ENCODE measurements around the gene MOXD1. TPM values are rescaled to one million over a fixed set of nuclear protein-coding genes. Genes with fewer than 3 reads are reported as not detected.
"Not testable (repeated sequence)": the region's sequence is repeated elsewhere in the genome, so short reads cannot be mapped to it uniquely, and the experiment has no call there.

Gene MOXD1
- total and polyA plus RNA-seq, 4 donors, result 0.25 to 1.2 (median 1.0) TPM; not detected in 1

GRCh38 chr6:132270726-132271402 is 130.4 kb downstream of the MOXD1 start:
- no peaks in the 10 kb centered on the region for H3K9me3 ChIP-seq (ENCODE audit: control insufficient read depth, low read length)
- no peaks in the 10 kb centered on the region for H3K27me3 ChIP-seq (ENCODE audit: control insufficient read depth in 1 of 2, insufficient read depth in 2 of 2, low read length in 1 of 2)
- H3K36me3 ChIP-seq (ENCODE audit: control insufficient read depth in 1 of 2, insufficient read depth in 2 of 2, low read length in 1 of 2), result no peaks in the 10 kb centered on the region
- peaks cover 0 to 6% of the 10 kb centered on the region in 2 donors for H3K4me1 ChIP-seq (ENCODE audit: control insufficient read depth in 1 of 2, insufficient read depth in 2 of 2, low read length in 2 of 2)
- ATAC-seq (ENCODE audit: low FRiP score), result no peak
- no peak for DNase-seq
- intact Hi-C loops (cut with DNase I), result no loop called here
- H3K27ac ChIP-seq (ENCODE audit: low read depth in 1 of 2, low read length in 2 of 2), result no peak overlapping the region
- H3K4me3 ChIP-seq (ENCODE audit: low read length in 2 of 2), result no peak overlapping the region
- WGBS, 2 donors, result 34 to 37% methylated on average over 4 of the region's 4 CpGs

DNA sequence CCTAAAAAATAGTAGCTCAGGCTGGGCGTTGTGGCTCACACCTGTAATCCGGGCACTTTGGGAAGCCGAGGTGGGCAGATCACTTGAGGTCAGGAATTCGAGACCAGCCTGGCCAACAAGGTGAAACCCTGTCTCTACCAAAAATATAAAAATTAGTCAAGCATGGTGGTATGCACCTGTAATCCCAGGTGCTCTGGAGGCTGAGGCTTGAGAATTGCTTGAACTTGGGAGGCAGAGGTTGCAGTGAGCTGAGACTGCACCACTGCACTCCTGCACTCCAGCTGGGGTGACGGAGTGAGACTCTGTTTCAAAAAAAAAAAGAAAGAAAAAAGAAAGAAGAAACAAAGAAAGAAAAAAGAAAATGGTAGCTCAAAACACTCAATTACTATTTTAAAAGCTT is 132.6 kb downstream of the MOXD1 start:
- intact Hi-C loops (cut with DNase I); H3K27me3 ChIP-seq (ENCODE audit: control insufficient read depth in 1 of 2, insufficient read depth in 2 of 2, low read length in 1 of 2); H3K4me1 ChIP-seq (ENCODE audit: control insufficient read depth in 1 of 2, insufficient read depth in 2 of 2, low read length in 2 of 2); ATAC-seq (ENCODE audit: low FRiP score); H3K4me3 ChIP-seq (ENCODE audit: low read length in 2 of 2); H3K36me3 ChIP-seq (ENCODE audit: control insufficient read depth in 1 of 2, insufficient read depth in 2 of 2, low read length in 1 of 2); H3K9me3 ChIP-seq (ENCODE audit: control insufficient read depth, low read length); DNase-seq: not testable (repeated sequence)
- 80 to 86% methylated on average over 5 of the region's 5 CpGs for WGBS, 2 donors
- peak overlapping the region in 1 of 2 donors; percentile 42 for H3K27ac ChIP-seq (ENCODE audit: low read depth in 1 of 2, low read length in 2 of 2)

GRCh38 chr6:132268209-132268608 is 133.1 kb downstream of the MOXD1 start:
- 2 to 9% methylated on average over 2 of the region's 2 CpGs for WGBS, 2 donors
- DNase-seq (no peak), ATAC-seq (ENCODE audit: low FRiP score) (no peak)
- intact Hi-C loops (cut with DNase I), result no loop called here
- Histone ChIP-seq H3K9me3 (ENCODE audit: control insufficient read depth, low read length) (no peaks in the 10 kb centered on the region), H3K4me3 (ENCODE audit: low read length in 2 of 2) (no peak overlapping the region), H3K27ac (ENCODE audit: low read depth in 1 of 2, low read length in 2 of 2) (peak overlapping the region in 1 of 2 donors; percentile 65), H3K36me3 (ENCODE audit: control insufficient read depth in 1 of 2, insufficient read depth in 2 of 2, low read length in 1 of 2) (no peaks in the 10 kb centered on the region), H3K4me1 (ENCODE audit: control insufficient read depth in 1 of 2, insufficient read depth in 2 of 2, low read length in 2 of 2) (peaks cover 0 to 2% of the 10 kb centered on the region in 2 donors), H3K27me3 (ENCODE audit: control insufficient read depth in 1 of 2, insufficient read depth in 2 of 2, low read length in 1 of 2) (no peaks in the 10 kb centered on the region)

- H3K9me3 ChIP-seq (ENCODE audit: control insufficient read depth, low read length), result no peaks in the 10 kb centered on the region
- intact Hi-C loops (cut with DNase I), result no loop called here
- ATAC-seq (ENCODE audit: low FRiP score), result no peak
- DNase-seq, result no peak
- H3K4me3 ChIP-seq (ENCODE audit: low read length in 2 of 2), result no peak overlapping the region
- H3K4me1 ChIP-seq (ENCODE audit: control insufficient read depth in 1 of 2, insufficient read depth in 2 of 2, low read length in 2 of 2), result no peaks in the 10 kb centered on the region
- no peak overlapping the region for H3K27ac ChIP-seq (ENCODE audit: low read depth in 1 of 2, low read length in 2 of 2)
- H3K36me3 ChIP-seq (ENCODE audit: control insufficient read depth in 1 of 2, insufficient read depth in 2 of 2, low read length in 1 of 2), result no peaks in the 10 kb centered on the region
- H3K27me3 ChIP-seq (ENCODE audit: control insufficient read depth in 1 of 2, insufficient read depth in 2 of 2, low read length in 1 of 2), result no peaks in the 10 kb centered on the region
These were observed 135.7 kb downstream of the MOXD1 start for GRCh38 chr6:132265451-132266097.

- H3K9me3 ChIP-seq (ENCODE audit: control insufficient read depth, low read length), result no peaks in the 10 kb centered on the region
- 94 to 96% methylated on average over 6 of the region's 6 CpGs for WGBS, 2 donors
- no peaks in the 10 kb centered on the region for H3K27me3 ChIP-seq (ENCODE audit: control insufficient read depth in 1 of 2, insufficient read depth in 2 of 2, low read length in 1 of 2)
- DNase-seq, result no peak
- H3K27ac ChIP-seq (ENCODE audit: low read depth in 1 of 2, low read length in 2 of 2), result no peak overlapping the region
- ATAC-seq (ENCODE audit: low FRiP score), result no peak
- intact Hi-C loops (cut with DNase I), result no loop called here
- no peaks in the 10 kb centered on the region for H3K4me1 ChIP-seq (ENCODE audit: control insufficient read depth in 1 of 2, insufficient read depth in 2 of 2, low read length in 2 of 2)
- H3K36me3 ChIP-seq (ENCODE audit: control insufficient read depth in 1 of 2, insufficient read depth in 2 of 2, low read length in 1 of 2), result no peaks in the 10 kb centered on the region
- no peak overlapping the region for H3K4me3 ChIP-seq (ENCODE audit: low read length in 2 of 2)
These were observed 137.2 kb downstream of the MOXD1 start for GRCh38 chr6:132264021-132264500.

GRCh38 chr6:132261354-132261753 is 139.9 kb downstream of the MOXD1 start:
- Histone ChIP-seq H3K9me3 (ENCODE audit: control insufficient read depth, low read length) (no peaks in the 10 kb centered on the region), H3K36me3 (ENCODE audit: control insufficient read depth in 1 of 2, insufficient read depth in 2 of 2, low read length in 1 of 2) (no peaks in the 10 kb centered on the region), H3K4me1 (ENCODE audit: control insufficient read depth in 1 of 2, insufficient read depth in 2 of 2, low read length in 2 of 2) (no peaks in the 10 kb centered on the region), H3K27me3 (ENCODE audit: control insufficient read depth in 1 of 2, insufficient read depth in 2 of 2, low read length in 1 of 2) (no peaks in the 10 kb centered on the region), H3K27ac (ENCODE audit: low read depth in 1 of 2, low read length in 2 of 2) (no peak overlapping the region), H3K4me3 (ENCODE audit: low read length in 2 of 2) (no peak overlapping the region)
- ATAC-seq (ENCODE audit: low FRiP score), result no peak
- no peak for DNase-seq
- intact Hi-C loops (cut with DNase I), result no loop called here

DNA sequence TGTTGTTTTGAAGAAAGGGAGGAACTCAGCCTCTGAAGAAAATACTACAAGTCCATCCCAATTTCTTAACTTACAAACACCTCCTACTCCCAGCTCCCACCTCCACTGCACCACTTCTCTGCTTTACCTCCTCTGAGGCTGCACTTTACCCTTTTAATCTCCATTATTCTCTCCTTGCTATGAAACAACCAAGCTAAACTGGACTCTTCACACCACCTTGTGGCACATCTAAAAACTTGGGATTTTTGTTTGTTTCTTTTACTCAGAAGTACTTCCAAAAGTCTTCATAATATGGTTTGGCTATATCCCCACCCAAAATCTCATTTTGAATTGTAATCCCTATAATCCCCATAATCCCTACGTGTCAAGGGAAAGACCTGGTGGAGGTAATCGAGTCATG is 142.2 kb downstream of the MOXD1 start:
- intact Hi-C loops (cut with DNase I), result loop anchor here in 1 of 2 donors (10.0 kb wide), 1 partner anchor 334 kb away; no protein-coding TSS in a partner anchor
- Histone ChIP-seq H3K4me3 (ENCODE audit: low read length in 2 of 2) (no peak overlapping the region), H3K27ac (ENCODE audit: low read depth in 1 of 2, low read length in 2 of 2) (no peak overlapping the region), H3K27me3 (ENCODE audit: control insufficient read depth in 1 of 2, insufficient read depth in 2 of 2, low read length in 1 of 2) (no peaks in the 10 kb centered on the region), H3K36me3 (ENCODE audit: control insufficient read depth in 1 of 2, insufficient read depth in 2 of 2, low read length in 1 of 2) (no peaks in the 10 kb centered on the region), H3K9me3 (ENCODE audit: control insufficient read depth, low read length) (no peaks in the 10 kb centered on the region), H3K4me1 (ENCODE audit: control insufficient read depth in 1 of 2, insufficient read depth in 2 of 2, low read length in 2 of 2) (no peaks in the 10 kb centered on the region)
- DNase-seq, result no peak
- 88 to 89% methylated on average over 2 of the region's 2 CpGs for WGBS, 2 donors
- peak; percentile 39 for ATAC-seq (ENCODE audit: low FRiP score)

GRCh38 chr6:132257561-132257960 is 143.7 kb downstream of the MOXD1 start:
- no peaks in the 10 kb centered on the region for H3K9me3 ChIP-seq (ENCODE audit: control insufficient read depth, low read length)
- intact Hi-C loops (cut with DNase I), result loop anchor here in 1 of 2 donors (10.0 kb wide), 1 partner anchor 333 kb away; no protein-coding TSS in a partner anchor
- 94 to 100% methylated on average over 1 of the region's 1 CpG for WGBS, 2 donors
- H3K27ac ChIP-seq (ENCODE audit: low read depth in 1 of 2, low read length in 2 of 2), result no peak overlapping the region
- no peak for ATAC-seq (ENCODE audit: low FRiP score)
- no peak for DNase-seq
- H3K4me3 ChIP-seq (ENCODE audit: low read length in 2 of 2), result no peak overlapping the region
- H3K4me1 ChIP-seq (ENCODE audit: control insufficient read depth in 1 of 2, insufficient read depth in 2 of 2, low read length in 2 of 2), result no peaks in the 10 kb centered on the region
- H3K27me3 ChIP-seq (ENCODE audit: control insufficient read depth in 1 of 2, insufficient read depth in 2 of 2, low read length in 1 of 2), result no peaks in the 10 kb centered on the region
- H3K36me3 ChIP-seq (ENCODE audit: control insufficient read depth in 1 of 2, insufficient read depth in 2 of 2, low read length in 1 of 2), result no peaks in the 10 kb centered on the region

DNA sequence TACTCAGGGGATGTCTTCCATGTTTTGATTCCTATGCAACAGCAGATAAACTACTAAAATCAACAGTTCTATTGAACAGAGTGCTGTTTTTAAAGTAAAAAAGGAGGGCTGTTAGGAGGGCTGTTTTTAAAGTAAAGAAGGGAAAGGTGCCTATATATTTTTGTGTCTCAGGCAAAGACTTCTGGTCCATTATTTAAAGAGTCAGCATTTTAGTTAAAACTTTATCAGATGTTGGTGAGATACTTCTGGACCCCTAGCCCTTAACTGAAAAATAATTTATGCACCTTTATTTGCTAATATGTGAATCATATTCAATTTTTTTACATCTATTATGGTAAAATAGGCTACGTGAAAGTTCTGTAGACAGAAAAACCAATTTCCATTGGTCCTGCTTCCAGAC is 144.8 kb downstream of the MOXD1 start:
- Histone ChIP-seq H3K36me3 (ENCODE audit: control insufficient read depth in 1 of 2, insufficient read depth in 2 of 2, low read length in 1 of 2) (no peaks in the 10 kb centered on the region), H3K4me3 (ENCODE audit: low read length in 2 of 2) (no peak overlapping the region), H3K9me3 (ENCODE audit: control insufficient read depth, low read length) (peaks cover 3% of the 10 kb centered on the region), H3K4me1 (ENCODE audit: control insufficient read depth in 1 of 2, insufficient read depth in 2 of 2, low read length in 2 of 2) (no peaks in the 10 kb centered on the region), H3K27me3 (ENCODE audit: control insufficient read depth in 1 of 2, insufficient read depth in 2 of 2, low read length in 1 of 2) (no peaks in the 10 kb centered on the region), H3K27ac (ENCODE audit: low read depth in 1 of 2, low read length in 2 of 2) (no peak overlapping the region)
- 100% methylated on average over 1 of the region's 1 CpG for WGBS, 2 donors
- ATAC-seq (ENCODE audit: low FRiP score) (no peak), DNase-seq (no peak)
- intact Hi-C loops (cut with DNase I), result loop anchor here in 1 of 2 donors (10.0 kb wide), 1 partner anchor 332 kb away; no protein-coding TSS in a partner anchor

Data from aorta (tissue), 5 donors.